ENCODE results near the gene PTPRM.

The PTPRM gene

GRCh38 chr18:8049147-8049546 lies 482.0 kb downstream of the PTPRM start:
- H3K4me2 ChIP-seq (ENCODE audit: insufficient read depth, low read length): no peak overlapping the region
- no peak overlapping the region for H3K4me3 ChIP-seq (ENCODE audit: low read depth in 1 of 2, low read length in 2 of 2)
- no peak for ATAC-seq (ENCODE audit: insufficient read depth, low read depth)
- H2AFZ ChIP-seq (ENCODE audit: low read depth, low read length): no peak overlapping the region
- no peak for DNase-seq
- no peaks in the 10 kb centered on the region for H3K27me3 ChIP-seq (ENCODE audit: insufficient read depth, low read length, poor library complexity)
- H3K9me3 ChIP-seq (ENCODE audit: insufficient read depth, low read length, severe bottlenecking): no peaks in the 10 kb centered on the region
- H3K9ac ChIP-seq (ENCODE audit: low read depth, low read length): no peak overlapping the region
- H3K36me3 ChIP-seq (ENCODE audit: insufficient read depth, low read length): no peaks in the 10 kb centered on the region
- H3K27ac ChIP-seq (ENCODE audit: low read length): no peak overlapping the region
- no peaks in the 10 kb centered on the region for H4K20me1 ChIP-seq (ENCODE audit: insufficient read depth, low read length)
- no peaks in the 10 kb centered on the region for H3K4me1 ChIP-seq (ENCODE audit: insufficient read depth, low read length)
- no peak for TF ChIP-seq EZH2 (IDR thresholded peaks at IDR 0.05; ENCODE audit: borderline replicate concordance, low read depth, low read length, severe bottlenecking)
- TF ChIP-seq, protein P1, sequence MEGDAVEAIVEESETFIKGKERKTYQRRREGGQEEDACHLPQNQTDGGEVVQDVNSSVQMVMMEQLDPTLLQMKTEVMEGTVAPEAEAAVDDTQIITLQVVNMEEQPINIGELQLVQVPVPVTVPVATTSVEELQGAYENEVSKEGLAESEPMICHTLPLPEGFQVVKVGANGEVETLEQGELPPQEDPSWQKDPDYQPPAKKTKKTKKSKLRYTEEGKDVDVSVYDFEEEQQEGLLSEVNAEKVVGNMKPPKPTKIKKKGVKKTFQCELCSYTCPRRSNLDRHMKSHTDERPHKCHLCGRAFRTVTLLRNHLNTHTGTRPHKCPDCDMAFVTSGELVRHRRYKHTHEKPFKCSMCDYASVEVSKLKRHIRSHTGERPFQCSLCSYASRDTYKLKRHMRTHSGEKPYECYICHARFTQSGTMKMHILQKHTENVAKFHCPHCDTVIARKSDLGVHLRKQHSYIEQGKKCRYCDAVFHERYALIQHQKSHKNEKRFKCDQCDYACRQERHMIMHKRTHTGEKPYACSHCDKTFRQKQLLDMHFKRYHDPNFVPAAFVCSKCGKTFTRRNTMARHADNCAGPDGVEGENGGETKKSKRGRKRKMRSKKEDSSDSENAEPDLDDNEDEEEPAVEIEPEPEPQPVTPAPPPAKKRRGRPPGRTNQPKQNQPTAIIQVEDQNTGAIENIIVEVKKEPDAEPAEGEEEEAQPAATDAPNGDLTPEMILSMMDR (IDR thresholded peaks at IDR 0.05; ENCODE audit: borderline replicate concordance, extremely low read depth, low read length, poor library complexity, severe bottlenecking): no peak
- H3K79me2 ChIP-seq (ENCODE audit: insufficient read depth, low read length): no peaks in the 10 kb centered on the region

DNA sequence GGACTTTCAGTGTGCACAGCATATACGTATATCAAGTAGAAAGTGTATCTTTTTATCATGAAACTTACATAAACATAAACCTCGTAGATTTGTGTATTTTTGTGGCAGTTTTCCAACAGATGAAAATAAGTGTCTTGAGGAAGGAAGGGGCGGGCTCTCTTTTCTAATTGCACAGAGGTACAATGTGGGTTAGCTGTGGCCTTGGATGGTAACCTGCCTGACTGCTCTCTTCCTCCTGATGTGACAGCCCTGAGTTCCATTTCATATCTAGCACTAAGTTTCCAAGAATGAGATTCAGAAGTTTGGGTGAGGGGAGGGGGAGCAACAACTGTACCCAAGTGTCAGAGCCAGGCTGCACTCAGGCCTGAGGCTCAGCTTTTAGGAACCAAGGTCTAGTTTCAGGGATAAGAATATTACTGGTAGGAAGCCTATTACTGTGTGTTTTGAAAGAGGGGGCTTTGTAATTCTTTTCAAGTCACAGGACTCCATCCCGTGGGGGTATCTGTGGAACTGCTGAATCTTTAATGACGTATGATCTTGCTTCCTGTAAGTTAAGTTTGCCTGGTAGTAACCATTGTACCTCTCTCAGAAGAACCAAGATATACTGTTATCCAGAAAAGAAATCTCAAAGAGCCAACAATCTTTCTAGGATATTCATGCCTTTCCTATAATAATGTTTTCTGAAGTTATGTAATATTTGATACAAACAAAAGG lies 483.7 kb downstream of the PTPRM start:
- no peaks in the 10 kb centered on the region for H3K27me3 ChIP-seq (ENCODE audit: insufficient read depth, low read length, poor library complexity)
- DNase-seq (no peak), ATAC-seq (ENCODE audit: insufficient read depth, low read depth) (no peak)
- no peaks in the 10 kb centered on the region for H4K20me1 ChIP-seq (ENCODE audit: insufficient read depth, low read length)
- H3K9me3 ChIP-seq (ENCODE audit: insufficient read depth, low read length, severe bottlenecking): no peaks in the 10 kb centered on the region
- no peaks in the 10 kb centered on the region for H3K79me2 ChIP-seq (ENCODE audit: insufficient read depth, low read length)
- H3K4me1 ChIP-seq (ENCODE audit: insufficient read depth, low read length): no peaks in the 10 kb centered on the region
- H3K9ac ChIP-seq (ENCODE audit: low read depth, low read length): no peak overlapping the region
- no peak overlapping the region for H3K4me3 ChIP-seq (ENCODE audit: low read depth in 1 of 2, low read length in 2 of 2)
- no peak overlapping the region for H3K4me2 ChIP-seq (ENCODE audit: insufficient read depth, low read length)
- H2AFZ ChIP-seq (ENCODE audit: low read depth, low read length): no peak overlapping the region
- H3K36me3 ChIP-seq (ENCODE audit: insufficient read depth, low read length): no peaks in the 10 kb centered on the region
- TF ChIP-seq, protein P1 (IDR thresholded peaks at IDR 0.05; ENCODE audit: borderline replicate concordance, extremely low read depth, low read length, poor library complexity, severe bottlenecking): no peak
- TF ChIP-seq EZH2 (IDR thresholded peaks at IDR 0.05; ENCODE audit: borderline replicate concordance, low read depth, low read length, severe bottlenecking): no peak
- H3K27ac ChIP-seq (ENCODE audit: low read length): no peak overlapping the region

DNA sequence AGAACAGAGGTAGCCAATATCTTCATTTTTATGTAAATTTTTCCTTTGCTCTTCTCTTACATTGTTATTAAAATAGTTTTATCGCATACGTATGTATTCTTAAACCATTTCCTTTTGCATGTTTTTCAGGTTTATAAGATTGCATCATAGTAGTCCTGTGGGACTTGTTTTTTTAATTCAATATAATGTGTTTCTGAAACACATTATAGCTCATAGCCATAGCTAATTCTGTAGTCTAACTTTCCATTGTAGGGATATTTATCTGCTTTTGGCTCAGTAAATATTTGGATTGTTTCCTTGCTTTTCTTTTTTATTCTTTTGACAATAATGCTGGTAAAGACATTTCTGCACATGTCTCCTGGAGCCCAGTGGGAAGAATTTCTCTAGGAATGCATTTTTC lies 484.3 kb downstream of the PTPRM start:
- Histone ChIP-seq H3K4me3 (ENCODE audit: low read depth in 1 of 2, low read length in 2 of 2) (no peak overlapping the region), H3K79me2 (ENCODE audit: insufficient read depth, low read length) (no peaks in the 10 kb centered on the region), H3K27ac (ENCODE audit: low read length) (no peak overlapping the region), H4K20me1 (ENCODE audit: insufficient read depth, low read length) (no peaks in the 10 kb centered on the region), H3K27me3 (ENCODE audit: insufficient read depth, low read length, poor library complexity) (no peaks in the 10 kb centered on the region), H3K9me3 (ENCODE audit: insufficient read depth, low read length, severe bottlenecking) (no peaks in the 10 kb centered on the region), H3K4me1 (ENCODE audit: insufficient read depth, low read length) (no peaks in the 10 kb centered on the region), H3K4me2 (ENCODE audit: insufficient read depth, low read length) (no peak overlapping the region), H3K36me3 (ENCODE audit: insufficient read depth, low read length) (no peaks in the 10 kb centered on the region), H3K9ac (ENCODE audit: low read depth, low read length) (no peak overlapping the region), H2AFZ (ENCODE audit: low read depth, low read length) (no peak overlapping the region)
- ATAC-seq (ENCODE audit: insufficient read depth, low read depth) (no peak), DNase-seq (no peak)
- TF ChIP-seq, protein P1 (IDR thresholded peaks at IDR 0.05; ENCODE audit: borderline replicate concordance, extremely low read depth, low read length, poor library complexity, severe bottlenecking): no peak
- TF ChIP-seq EZH2 (IDR thresholded peaks at IDR 0.05; ENCODE audit: borderline replicate concordance, low read depth, low read length, severe bottlenecking): no peak

All from DND-41 (cell line).